Measurements from ENCODE around the gene MRPL37.

Gene MRPL37

DNA sequence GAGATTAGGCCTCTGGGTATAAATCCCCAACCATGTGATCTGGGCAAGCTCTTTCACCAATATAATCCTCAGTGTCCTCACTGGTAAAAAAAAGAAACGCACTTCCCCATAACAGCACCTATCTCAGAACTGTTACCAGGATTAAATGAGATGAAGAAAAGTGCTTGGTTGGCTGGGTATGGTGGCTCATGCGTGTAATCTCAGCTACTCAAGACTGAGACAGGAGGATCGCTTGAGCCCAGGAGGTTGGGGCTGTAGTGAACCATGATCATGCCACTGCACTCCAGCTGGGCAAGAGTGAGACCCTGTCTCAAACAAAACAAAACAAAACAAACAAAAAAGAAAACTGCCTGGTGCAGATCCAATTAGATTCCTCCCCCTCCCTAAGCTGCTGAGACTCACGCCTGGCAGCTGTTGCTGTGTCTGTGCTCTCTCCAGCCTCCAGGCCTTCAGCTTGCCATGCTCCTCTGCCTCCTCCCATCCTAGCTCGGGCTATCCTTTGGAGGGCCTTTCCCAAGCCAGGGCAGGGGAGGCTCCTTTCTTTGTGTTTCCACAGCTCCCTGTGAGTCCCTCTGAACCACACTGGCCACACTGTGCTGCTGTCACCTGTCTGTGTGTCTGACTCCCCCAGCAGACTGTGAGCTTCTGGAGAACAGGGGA is 19.1 kb upstream of the MRPL37 start:
- no peak for DNase-seq (ENCODE audit: low read depth)
- TF ChIP-seq, protein P1, sequence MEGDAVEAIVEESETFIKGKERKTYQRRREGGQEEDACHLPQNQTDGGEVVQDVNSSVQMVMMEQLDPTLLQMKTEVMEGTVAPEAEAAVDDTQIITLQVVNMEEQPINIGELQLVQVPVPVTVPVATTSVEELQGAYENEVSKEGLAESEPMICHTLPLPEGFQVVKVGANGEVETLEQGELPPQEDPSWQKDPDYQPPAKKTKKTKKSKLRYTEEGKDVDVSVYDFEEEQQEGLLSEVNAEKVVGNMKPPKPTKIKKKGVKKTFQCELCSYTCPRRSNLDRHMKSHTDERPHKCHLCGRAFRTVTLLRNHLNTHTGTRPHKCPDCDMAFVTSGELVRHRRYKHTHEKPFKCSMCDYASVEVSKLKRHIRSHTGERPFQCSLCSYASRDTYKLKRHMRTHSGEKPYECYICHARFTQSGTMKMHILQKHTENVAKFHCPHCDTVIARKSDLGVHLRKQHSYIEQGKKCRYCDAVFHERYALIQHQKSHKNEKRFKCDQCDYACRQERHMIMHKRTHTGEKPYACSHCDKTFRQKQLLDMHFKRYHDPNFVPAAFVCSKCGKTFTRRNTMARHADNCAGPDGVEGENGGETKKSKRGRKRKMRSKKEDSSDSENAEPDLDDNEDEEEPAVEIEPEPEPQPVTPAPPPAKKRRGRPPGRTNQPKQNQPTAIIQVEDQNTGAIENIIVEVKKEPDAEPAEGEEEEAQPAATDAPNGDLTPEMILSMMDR (IDR thresholded peaks at IDR 0.05; ENCODE audit: low read depth, low read length, missing control alignments) = no peak

DNA sequence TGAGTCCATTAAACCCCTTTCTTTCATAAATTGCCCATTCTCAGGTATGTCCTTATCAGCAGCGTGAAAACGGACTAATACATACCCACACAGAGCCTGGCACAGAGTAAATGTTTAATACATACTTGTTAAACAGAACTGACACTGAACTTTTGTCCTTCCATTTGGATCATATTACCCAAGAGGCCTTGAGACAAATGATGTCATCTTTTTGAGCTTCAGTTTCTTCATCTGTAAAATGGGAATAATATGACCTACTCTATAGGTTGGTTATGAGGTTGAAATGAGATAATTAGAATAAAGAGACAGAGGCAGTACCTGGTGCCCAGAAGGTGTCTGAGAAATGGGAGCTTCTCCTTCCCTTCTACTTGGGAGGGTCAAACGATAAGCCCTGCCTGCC is 13.9 kb upstream of the MRPL37 start:
- DNase-seq (ENCODE audit: low read depth) = no peak
- no peak overlapping the region for H3K4me3 ChIP-seq (ENCODE audit: low read depth, low read length)
- TF ChIP-seq, protein P1 (IDR thresholded peaks at IDR 0.05; ENCODE audit: low read depth, low read length, missing control alignments) = no peak

More for the DNA sequence above, 19.1 kb upstream of the MRPL37 start:
- H3K4me3 ChIP-seq (ENCODE audit: low read depth, low read length) = no peak overlapping the region

DNA sequence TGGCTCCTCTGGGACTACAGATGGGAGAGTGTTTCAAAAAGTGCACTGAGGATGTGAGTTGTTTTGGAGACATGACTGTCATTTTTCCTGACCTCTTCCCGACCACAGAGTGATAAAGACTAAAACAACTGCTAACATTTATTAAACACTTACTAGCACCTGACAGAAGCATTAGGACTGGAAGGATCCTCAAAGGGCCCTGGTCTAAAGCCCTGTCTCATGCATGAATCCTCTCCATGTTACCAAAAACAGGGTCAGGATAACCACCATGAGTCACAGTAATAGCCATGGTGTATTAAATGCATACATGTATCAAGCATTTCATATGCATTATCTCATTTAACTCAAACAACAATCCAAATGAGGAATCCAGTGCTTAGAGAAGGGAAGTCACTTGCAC is 11.7 kb upstream of the MRPL37 start:
- TF ChIP-seq, protein P1 (IDR thresholded peaks at IDR 0.05; ENCODE audit: low read depth, low read length, missing control alignments) = no peak
- no peak for DNase-seq (ENCODE audit: low read depth)
- H3K4me3 ChIP-seq (ENCODE audit: low read depth, low read length) = no peak overlapping the region

- TF ChIP-seq, protein P1 (IDR thresholded peaks at IDR 0.05; ENCODE audit: low read depth, low read length, missing control alignments) = no peak
- no peak for DNase-seq (ENCODE audit: low read depth)
- H3K4me3 ChIP-seq (ENCODE audit: low read depth, low read length) = no peak overlapping the region
Measured at GRCh38 chr1:54190526-54190925, 9.4 kb upstream of the MRPL37 start.

DNA sequence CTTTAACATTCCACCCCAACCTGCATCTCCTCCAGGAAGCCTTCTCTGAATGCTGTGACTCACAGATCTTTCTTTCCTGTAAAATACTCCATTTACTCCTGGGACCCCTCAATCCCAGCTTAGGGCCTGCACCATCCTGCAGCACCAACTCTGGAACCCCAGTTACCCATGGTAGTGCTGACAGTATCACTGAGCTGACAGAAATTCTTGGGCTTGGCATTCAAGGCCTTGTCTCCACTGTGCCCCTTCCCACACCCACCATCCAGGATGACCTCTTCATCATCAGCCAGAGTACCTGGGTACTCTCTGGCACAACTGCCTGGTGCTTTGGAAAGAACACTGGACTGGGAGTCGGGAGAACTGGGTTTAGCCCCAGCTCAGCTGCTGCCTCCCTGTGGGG is 8.4 kb upstream of the MRPL37 start:
- H3K4me3 ChIP-seq (ENCODE audit: low read depth, low read length) = no peak overlapping the region
- TF ChIP-seq, protein P1 (IDR thresholded peaks at IDR 0.05; ENCODE audit: low read depth, low read length, missing control alignments) = no peak
- DNase-seq (ENCODE audit: low read depth) = no peak

DNA sequence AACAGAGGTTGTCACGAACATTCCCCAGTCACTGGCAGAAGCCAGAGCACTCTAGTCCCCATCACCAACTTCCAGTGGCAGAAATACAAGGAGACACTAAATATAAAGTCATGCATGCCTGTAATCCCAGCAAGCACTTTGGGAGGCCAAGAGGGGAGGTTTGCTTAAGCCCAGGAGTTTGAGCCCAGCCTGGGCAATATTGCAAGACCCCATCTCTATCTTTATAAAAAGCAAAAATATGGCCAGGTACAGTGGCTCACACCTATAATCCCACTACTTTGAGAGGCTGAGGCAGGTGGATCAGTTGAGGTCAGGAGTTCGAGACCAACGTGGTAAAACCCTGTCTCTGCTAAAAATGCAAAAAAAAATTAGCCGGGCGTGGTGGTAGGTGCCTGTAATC is 6.5 kb upstream of the MRPL37 start:
- no peak overlapping the region for H3K4me3 ChIP-seq (ENCODE audit: low read depth, low read length)
- TF ChIP-seq, protein P1 (IDR thresholded peaks at IDR 0.05; ENCODE audit: low read depth, low read length, missing control alignments) = no peak
- no peak for DNase-seq (ENCODE audit: low read depth)

- H3K4me3 ChIP-seq (ENCODE audit: low read depth, low read length) = peak overlapping the region; percentile 72
- DNase-seq (ENCODE audit: low read depth) = no peak
- TF ChIP-seq, protein P1 (IDR thresholded peaks at IDR 0.05; ENCODE audit: low read depth, low read length, missing control alignments) = no peak
Measured at GRCh38 chr1:54199151-54199764, 709 bp upstream of the MRPL37 start.
